Neural cell (in vitro differentiated cells): Measurements from ENCODE around the gene COG7.

ENCODE experiments used
- EP300 ChIP-seq: fragments of 450-650 bp; conservative IDR thresholded peaks from 2 replicates; pipeline ENCODE4 v1.6.1; 2014; ENCODE audit warnings: antibody characterized with exemption, mild to moderate bottlenecking, moderate library complexity; ENCODE audit not compliant: poor library complexity, severe bottlenecking
- EZH2 ChIP-seq: fragments of 200-600, 300-800 bp; shearing (Covaris generic), sonication (generic); IDR thresholded peaks from 2 replicates; pipeline ENCODE4 v1.6.1; 2014; ENCODE audit warnings: antibody characterized with exemption, low read length, borderline replicate concordance, mild to moderate bottlenecking; ENCODE audit not compliant: insufficient read depth, poor library complexity, severe bottlenecking
- POLR2AphosphoS5 ChIP-seq: IDR thresholded peaks from 2 replicates; pipeline ENCODE4 v1.6.1; 2012
- RAD21 ChIP-seq: fragments of 450-650 bp; conservative IDR thresholded peaks from 2 replicates; pipeline ENCODE4 v1.6.1; 2014; ENCODE audit warnings: antibody characterized with exemption, mild to moderate bottlenecking, moderate library complexity
- SMC3 ChIP-seq: fragments of 450-650 bp; conservative IDR thresholded peaks from 2 replicates; pipeline ENCODE4 v1.6.1; 2014; ENCODE audit warnings: antibody characterized with exemption, mild to moderate bottlenecking, moderate library complexity; ENCODE audit not compliant: poor library complexity
- TAF1 ChIP-seq: IDR thresholded peaks from 2 replicates; pipeline ENCODE4 v1.6.1; 2012; ENCODE audit warnings: low read depth
- TF ChIP-seq, protein P1 (sequence below): fragments of 450-650 bp; IDR thresholded peaks from 2 replicates; pipeline ENCODE4 v1.5.1; 2014; ENCODE audit warnings: antibody characterized with exemption, mild to moderate bottlenecking, moderate library complexity; ENCODE audit not compliant: poor library complexity, severe bottlenecking

DNA sequence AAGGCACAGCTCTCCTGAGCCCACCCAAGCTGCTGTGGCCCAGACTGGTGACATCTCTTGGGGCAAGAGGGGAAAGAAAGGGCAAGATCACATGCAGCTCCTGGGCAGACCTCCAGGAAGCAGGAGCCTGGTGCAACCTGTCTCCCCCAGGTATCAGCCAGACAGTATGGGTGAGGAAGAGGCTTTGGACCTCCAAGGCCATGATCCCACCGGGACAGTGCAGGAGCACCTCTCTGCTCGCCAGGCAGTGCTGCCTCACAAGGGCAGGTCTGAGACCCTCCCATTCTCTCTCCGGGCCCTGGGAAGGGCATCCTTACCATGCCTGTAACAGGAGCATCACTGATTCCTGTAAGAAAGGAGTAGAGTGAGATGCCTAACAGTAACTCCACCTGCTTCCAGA is 25.6 kb upstream of the COG7 start:
- TF ChIP-seq RAD21: no peak
- TF ChIP-seq, protein P1, sequence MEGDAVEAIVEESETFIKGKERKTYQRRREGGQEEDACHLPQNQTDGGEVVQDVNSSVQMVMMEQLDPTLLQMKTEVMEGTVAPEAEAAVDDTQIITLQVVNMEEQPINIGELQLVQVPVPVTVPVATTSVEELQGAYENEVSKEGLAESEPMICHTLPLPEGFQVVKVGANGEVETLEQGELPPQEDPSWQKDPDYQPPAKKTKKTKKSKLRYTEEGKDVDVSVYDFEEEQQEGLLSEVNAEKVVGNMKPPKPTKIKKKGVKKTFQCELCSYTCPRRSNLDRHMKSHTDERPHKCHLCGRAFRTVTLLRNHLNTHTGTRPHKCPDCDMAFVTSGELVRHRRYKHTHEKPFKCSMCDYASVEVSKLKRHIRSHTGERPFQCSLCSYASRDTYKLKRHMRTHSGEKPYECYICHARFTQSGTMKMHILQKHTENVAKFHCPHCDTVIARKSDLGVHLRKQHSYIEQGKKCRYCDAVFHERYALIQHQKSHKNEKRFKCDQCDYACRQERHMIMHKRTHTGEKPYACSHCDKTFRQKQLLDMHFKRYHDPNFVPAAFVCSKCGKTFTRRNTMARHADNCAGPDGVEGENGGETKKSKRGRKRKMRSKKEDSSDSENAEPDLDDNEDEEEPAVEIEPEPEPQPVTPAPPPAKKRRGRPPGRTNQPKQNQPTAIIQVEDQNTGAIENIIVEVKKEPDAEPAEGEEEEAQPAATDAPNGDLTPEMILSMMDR: no peak
- TF ChIP-seq EZH2: no peak
- TF ChIP-seq POLR2AphosphoS5: no peak
- TF ChIP-seq EP300: no peak
- TF ChIP-seq SMC3: no peak
- no peak for TF ChIP-seq TAF1
